Measurements from ENCODE around the gene TMEM52B.
A peak's percentile ranks its signal among the peaks of the same experiment; 100 is the strongest.
"Not testable (repeated sequence)": the region's sequence is repeated elsewhere in the genome, so short reads cannot be mapped to it uniquely, and the experiment has no call there.

TMEM52B gene

DNA sequence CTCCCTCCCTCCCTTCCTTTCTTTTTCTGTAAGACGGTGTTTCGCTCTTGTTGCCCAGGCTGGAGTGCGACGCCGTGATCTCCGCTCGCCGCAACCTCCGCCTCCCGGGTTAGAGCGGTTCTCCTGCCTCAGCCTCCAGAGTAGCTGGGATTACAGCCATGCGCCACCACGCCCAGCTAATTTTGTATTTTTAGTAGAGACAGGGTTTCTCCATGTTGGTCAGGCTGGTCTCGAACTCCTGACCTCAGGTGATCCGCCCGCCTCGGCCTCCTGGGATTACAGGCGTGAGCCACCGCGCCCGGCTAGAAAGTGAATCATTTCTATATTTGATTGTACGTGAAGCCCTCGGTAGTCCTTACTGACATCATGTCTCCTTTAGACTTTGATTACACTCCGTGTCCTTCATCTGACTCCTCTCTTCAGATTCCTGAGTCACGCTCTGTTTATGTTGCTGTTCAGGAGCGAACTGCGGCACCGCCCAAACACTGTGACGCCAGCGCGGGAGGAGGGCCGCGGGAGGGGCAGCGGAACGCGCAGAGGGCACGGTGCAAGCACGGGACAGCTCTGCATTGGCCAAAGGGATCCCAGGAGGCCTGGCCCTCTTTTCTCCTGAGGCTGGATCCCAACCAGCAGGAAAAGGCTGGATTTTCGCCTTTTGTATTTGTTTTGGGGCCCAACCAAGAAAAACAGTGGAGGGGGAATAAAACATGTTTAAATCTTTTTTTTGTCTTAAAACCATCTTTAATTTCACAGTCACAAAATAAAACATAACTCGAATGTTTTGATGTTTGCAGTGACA is 33.3 kb downstream of the TMEM52B start:
- peak; percentile 86 for FAIRE-seq

DNA sequence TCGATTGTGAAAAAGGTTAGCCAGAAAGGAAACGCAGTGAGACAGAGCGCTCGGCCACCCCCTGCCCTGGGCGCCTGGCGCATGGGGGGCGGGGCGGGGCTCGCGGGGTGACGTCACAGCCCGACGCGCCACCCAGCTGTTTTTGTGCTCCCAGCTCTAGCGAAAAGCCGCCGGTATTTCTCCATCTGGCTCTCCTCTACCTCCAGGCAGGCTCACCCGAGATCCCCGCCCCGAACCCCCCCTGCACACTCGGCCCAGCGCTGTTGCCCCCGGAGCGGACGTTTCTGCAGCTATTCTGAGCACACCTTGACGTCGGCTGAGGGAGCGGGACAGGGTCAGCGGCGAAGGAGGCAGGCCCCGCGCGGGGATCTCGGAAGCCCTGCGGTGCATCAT is 33.9 kb downstream of the TMEM52B start, which contains the start of gene GABARAPL1:
Gene GABARAPL1 (plus strand): TSS at position 139 of the 393 bp plus-strand sequence. CDS start 253 bp downstream, at position 392.
- no peak for FAIRE-seq

DNA sequence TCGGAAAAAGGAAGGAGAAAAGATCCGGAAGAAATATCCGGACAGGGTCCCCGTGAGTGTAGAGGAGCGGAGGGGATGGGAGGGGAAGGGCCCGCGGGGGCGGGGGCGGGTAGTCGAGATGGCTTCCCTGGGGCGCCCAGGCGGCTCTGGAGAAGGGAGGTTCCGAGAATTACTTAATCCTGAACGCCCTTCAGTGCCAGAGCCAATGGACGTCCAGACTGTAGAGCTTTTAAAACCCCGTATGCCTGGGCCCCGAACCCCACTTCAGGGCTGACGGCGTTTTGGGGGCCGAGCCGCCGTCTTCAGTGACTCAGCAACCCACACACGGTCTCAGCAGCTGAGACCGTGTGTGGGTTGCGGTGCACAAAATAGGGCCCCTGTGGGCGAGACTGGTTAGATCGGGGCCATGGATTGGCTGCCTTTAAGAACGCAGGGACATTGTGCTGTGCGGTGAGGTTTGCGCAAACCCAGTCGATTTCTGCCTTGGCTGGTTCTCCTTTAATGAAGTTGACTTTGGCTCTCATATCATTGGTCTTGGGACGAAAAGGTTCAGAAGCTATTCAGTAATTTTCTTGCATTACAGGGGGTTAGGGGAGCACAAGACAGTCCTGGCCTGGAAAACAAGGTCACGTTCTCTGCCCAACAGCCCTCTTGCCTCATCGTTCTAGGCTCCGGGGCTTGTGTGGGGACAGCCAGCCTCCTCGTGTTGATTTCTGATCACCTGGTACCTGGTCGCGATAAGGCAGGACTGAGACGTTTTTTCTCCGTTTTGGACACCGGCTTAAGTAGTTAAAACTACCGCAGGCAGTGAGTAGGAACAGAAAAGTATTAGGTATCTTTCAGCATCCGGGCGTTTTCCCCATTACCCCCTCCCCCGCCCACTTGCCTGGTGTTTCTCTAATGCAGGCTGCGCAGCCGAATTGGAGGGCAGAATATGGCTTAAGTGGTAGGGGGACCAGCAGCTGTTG is 34.6 kb downstream of the TMEM52B start:
- FAIRE-seq: no peak

DNA sequence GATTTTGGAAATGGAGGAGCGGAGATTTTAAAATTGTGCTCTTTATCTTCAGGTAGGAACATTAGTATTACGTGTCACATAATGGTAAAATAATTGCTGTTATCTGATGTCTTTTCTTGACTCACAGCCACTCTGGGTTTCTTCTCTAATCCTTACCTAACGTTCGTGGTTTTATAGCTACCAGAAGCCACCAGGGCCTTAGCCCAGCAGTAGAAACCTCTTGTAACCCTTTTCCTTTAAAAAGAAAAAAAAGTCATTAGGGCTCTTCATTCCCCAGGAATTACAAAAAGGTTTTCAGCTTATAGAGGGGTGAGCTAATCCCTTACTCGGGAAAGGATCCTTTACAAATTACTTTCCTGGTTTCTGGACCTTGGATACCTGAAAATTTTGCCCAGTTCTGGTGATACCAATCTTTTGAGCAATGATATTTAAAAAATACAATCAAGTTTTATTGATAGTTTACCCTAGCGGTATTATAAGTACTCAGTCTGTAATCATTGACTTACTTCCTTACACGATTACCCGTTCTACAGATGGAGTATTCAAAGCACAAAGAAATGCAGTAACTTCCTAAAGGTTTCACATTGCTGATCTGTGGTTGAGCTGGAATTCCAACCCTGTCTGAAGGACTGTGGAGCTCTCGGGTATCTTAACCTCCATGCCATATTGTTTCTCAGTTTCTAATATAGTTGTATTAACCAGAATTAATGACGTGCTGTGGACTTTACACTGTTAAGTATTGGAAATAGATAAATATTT is 35.5 kb downstream of the TMEM52B start:
- FAIRE-seq: no peak

DNA sequence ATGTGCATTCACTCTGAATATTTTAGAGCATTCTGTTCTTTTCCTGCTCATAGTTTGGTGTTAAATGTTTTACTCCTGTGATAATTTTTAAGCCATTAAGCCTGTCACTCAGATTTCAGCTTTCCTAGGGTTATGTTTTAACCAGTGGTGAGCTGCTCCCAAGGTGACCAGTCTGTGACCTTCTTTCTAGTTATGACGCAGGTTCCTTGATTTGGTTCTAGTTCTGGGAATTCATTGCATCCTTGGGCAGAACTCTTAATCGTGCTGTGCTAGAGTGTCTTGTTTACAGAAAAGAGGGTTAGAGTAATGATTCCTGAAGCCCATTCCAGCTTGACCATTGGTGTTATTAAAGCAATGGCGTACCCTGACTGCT is 36.0 kb downstream of the TMEM52B start:
- FAIRE-seq: no peak

DNA sequence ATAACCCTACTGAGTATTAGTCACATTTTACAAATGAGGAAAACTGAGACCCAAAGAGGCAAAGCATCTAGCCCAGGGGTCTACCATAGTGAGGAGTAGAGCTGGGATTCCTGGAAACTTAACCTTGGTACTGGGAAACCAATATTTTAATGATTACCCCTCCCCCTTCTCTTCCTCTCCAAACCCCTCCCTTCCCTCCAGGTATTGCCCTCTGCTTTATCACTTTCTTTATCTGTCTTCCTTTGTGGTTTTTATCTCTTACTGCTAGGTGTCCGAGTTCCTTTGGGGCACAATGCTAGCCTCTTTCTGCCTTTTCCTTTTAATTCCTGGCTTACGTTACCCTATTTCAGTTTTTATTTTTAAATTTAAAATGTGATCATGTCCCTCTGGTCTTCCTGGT is 36.6 kb downstream of the TMEM52B start:
- FAIRE-seq: no peak

DNA sequence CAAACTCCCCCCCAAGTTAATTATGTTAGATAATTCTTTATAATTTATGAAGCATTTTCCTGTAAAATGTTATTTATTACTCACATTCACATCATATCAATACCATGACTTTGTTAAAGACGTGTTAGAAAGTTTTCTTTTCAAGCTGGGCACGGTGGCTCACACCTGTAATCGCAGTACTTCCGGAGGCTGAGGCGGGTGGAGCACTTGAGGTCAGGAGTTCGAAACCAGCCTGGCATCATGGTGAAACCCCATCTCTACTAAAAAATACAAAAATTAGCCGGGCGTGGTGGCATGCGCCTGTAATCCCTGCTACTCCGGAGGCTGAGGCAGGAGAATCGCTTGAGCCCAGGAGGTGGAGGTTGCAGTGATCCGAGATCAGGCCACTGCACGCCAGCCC is 37.1 kb downstream of the TMEM52B start:
- not testable (repeated sequence) for FAIRE-seq

DNA sequence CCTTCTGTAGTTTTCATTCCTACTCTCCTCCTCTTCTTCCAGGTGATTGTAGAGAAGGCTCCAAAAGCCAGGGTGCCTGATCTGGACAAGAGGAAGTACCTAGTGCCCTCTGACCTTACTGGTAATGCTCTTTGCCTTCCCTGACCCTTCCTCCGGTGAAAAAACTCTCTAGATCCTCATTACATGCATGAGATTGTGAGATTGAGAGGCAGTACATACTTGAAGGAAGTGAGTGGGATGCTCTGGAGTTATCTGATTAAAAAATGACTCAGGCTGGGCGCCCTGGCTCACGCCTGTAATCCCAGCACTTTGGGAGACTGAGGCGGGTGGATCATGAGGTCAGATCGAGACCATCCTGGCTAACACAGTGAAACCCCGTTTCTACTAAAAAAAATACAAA is 39.2 kb downstream of the TMEM52B start:
- FAIRE-seq: no peak

DNA sequence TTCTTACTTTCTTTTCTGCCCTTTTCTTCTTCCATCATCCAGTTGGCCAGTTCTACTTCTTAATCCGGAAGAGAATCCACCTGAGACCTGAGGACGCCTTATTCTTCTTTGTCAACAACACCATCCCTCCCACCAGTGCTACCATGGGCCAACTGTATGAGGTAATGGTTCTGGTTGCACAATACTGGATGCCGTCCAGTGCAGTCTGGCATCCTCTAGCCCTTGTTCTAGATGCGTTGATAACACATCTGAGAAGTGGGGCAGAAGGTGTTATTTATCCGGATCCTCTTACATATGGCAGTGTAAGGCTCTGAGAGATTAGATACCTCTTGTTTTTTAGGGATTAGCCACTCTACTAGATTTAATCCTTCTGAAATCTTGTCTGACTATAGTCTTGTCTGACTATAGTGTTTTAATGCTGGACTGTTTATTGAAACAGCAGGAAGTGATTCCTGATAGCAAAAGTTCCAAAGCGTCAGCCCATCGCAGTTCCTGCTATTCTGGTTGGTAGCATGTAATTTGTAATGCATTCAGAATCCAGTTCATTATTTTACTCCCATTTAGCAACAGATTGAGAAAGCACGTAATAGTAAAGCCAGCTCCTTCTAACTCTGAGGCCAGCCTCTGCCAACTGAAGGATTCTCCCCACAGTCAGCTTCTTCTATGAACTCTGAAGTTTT is 41.7 kb downstream of the TMEM52B start:
- no peak for FAIRE-seq

DNA sequence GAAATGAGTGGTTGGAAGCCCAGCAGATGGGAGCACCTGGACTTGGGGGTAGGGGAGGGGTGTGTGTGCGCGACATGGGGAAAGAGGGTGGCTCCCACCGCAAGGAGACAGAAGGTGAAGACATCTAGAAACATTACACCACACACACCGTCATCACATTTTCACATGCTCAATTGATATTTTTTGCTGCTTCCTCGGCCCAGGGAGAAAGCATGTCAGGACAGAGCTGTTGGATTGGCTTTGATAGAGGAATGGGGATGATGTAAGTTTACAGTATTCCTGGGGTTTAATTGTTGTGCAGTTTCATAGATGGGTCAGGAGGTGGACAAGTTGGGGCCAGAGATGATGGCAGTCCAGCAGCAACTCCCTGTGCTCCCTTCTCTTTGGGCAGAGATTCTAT is 43.0 kb downstream of the TMEM52B start:
- FAIRE-seq: no peak

DNA sequence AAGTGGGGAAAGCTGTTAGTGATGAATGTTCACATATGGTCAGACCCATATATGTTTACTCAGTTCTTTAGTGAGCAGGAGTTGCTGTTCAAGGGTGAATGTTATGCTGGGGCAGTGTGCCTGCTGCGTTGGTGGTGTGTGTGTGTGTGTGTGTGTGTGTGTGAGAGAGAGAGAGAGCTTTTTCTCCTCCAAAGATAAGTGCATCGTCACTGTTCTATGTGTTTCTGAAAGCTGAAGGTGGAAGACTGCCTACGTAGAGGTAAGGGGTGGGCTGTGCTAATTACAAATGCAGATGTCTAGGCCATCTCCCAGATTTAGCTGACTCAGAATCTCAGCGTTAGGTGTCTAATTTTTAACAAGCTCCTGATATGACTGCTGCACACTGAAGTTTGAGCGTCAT is 44.4 kb downstream of the TMEM52B start:
- FAIRE-seq: no peak

DNA sequence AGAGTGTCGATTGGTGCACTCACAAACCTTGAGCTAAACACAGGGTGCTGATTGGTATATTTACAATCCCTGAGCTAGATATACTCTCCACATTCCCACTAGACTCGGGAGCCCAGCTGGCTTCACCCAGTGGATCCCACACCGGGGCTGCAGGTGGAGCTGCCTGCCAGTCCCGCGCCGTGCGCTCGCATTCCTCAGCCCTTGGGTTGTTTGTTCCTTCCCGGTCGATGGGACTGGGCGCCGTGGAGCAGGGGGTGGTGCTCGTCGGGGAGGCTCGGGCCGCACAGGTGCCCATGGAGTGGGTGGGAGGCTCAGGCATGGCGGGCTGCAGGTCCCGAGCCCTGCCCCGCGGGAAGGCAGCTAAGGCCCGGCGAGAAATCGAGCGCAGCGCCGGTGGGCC is 46.6 kb downstream of the TMEM52B start:
- FAIRE-seq: not testable (repeated sequence)

DNA sequence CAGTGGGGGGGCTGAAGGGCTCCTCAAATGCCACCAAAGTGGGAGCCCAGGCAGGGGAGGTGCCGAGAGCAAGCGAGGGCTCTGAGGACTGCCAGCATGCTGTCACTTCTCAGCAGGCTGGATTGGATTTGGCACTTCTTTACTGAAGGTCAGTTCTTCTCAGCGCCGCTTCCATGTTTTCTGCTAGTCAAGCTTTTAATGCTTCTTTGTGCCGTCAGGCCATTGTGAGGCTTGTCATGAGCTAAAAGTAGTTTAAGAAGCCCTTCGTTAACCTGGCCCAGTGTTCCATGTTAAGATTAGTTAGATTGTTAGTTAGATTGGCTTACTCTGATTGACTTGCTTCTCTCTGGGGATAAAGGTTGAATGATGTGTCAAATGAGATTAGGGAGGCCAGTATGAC is 47.3 kb downstream of the TMEM52B start:
- FAIRE-seq: no peak

DNA sequence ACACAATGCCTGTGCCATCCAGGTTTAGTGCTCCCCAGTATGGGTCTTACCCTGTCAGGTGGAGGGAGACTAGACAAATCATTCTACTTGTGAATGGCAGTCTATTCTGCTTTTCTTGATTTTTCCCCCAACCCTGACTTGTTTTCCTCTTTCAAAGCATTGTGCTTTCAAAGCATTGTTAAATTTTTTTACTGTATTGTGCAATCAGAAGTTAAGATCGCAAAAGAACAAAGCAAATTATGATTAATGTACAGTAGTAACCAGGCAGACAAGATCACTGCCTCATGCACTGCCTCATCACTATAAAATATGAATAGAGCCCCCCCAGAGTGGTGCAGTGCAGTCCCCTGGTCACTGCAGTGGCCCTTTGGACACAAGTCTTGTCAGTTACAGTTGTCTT is 47.9 kb downstream of the TMEM52B start:
- FAIRE-seq: no peak

DNA sequence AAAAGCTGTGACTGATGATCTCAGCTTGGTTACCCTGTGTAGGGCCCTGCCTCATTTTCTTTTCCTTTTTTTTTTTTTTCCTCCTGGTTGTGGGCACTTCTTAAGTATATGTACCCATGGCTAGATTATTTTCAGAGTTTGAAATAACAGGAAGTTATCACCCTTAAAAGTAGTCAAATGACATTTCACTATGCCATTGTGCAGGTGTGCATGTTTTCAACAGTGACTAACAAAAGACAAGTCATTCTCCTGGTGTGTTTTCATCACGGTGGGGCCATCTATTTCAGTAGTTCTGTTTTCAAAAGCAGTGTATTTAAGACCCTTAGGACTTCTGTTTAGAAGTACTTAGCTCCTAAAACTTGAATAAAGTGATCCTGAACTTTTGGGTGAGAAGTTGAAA is 48.8 kb downstream of the TMEM52B start:
- no peak for FAIRE-seq

DNA sequence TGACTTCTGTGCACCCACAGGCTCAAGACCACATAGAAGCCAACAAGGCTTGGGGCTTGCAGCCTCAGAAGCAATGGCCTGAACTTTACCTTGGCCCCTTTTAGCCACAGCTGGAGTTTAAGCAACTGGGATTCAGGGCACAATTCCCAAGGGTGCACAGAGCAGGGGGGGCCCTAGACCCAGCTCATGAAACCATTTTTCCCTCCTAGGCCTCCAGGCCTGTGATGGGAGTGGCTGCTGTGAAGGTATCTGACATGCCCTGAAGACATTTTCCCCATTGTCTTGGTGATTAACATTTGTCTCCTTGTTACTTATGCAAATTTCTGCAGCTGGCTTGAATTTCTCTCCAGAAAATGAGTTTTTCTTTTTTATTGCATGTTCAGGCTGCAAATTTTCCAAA is 55.7 kb downstream of the TMEM52B start:
- FAIRE-seq: no peak

DNA sequence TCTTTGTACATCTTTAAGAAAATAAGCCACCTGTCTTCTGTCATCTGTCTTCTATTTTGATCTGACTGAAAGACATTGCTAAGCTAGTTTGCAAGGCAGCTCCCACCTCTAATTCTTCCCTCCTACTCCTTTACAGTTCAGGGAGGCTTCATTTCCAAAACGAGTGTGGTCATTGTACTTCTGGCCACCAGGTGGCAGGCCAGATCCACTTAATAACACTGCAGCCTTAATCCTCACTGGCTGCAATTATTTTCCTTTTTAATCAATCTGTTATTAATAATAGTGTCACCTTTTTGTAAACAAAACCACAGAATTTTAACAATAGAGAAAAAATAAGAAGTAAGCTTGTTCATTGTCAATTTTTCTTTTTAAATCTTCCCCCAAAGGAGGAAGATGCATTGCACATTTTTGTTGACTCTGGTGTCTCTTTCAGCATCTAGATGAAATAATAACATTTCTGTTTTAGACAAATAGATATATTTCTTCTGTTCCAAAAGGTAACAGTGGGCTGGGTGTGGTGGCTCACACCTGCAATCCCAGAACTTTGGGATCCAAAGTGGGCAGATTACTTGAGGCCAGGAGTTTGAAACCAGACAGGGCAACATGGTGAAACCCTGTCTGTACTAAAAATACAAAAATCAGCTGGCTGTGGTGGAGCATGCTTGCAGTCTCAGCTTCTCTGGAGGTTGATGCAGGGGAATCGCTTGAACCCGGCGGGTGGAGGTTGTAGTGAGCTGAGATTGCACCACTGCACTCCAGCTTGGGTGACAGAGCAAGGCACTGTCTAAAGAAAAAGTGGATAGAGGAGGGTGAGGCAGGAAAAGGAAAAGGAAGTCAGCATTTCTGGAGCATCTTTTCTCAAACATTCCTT is 57.2 kb downstream of the TMEM52B start:
- FAIRE-seq: peak; percentile 87

DNA sequence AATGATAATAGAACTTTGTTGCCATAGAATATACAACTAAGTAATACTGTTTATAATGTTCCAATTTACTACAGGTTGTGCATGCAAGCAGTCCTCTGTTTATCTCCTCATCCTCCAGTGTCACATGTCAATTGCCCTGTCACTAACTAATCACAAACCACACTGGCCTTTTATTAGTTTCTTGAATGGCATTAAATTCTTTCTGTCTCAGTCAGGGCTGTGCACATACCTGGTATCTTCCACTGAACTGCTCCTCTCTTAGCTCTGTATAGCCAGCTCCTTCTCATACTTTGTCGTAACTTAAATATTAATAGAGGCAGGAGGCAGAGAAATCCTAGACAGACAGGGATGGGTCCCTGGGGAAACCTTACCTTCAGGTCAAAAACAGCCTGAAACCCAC is 57.9 kb downstream of the TMEM52B start:
- FAIRE-seq: no peak

DNA sequence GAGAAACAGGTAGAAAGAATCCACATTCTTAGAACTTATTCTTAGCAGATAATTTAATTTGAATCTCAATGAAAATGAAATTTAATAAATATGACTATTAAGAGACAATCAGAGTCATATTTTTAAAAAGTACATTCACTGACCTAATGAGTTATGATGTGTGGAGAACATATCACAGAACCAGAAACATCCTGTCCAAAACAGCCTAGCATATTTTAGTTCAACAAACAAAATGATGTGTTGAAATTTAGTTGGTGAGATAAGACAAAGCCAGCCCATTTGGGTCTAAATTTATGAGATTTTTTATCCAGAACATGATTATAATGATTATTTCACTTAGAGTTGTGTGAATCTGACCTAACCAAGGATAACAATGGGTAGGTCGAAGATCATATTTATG is 59.7 kb downstream of the TMEM52B start:
- FAIRE-seq: no peak

DNA sequence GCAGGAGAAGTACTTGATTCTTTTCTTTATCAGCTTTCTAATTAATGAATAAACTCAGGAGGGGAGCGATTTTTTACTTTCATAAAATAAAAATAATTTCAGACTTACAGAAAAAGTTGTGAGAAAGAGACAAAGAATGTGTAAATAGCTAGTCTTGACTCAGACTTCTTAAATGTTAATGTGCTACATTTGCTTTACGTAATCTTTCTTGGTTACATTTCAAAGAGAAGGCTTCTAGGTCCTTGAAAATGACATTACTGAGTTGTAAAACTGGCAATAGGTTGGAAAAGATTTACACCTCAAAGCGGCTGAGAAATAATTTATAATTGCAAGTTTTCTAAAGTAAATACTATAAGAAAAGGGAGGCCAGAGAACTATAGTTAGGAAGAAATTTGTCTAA is 62.5 kb downstream of the TMEM52B start:
- FAIRE-seq: no peak
